ENCODE data around the gene OR52A1.
"Not testable (repeated sequence)": the region's sequence is repeated elsewhere in the genome, so short reads cannot be mapped to it uniquely, and the experiment has no call there.

The OR52A1 gene

GRCh38 chr11:5154657-5155056 lies at the start of gene OR52A1:
OR52A1 (minus strand) TSS chr11:5154757; CDS start chr11:5152369, 2,388 bp downstream.
- no peak for DNase-seq (ENCODE audit: low spot score)

DNA sequence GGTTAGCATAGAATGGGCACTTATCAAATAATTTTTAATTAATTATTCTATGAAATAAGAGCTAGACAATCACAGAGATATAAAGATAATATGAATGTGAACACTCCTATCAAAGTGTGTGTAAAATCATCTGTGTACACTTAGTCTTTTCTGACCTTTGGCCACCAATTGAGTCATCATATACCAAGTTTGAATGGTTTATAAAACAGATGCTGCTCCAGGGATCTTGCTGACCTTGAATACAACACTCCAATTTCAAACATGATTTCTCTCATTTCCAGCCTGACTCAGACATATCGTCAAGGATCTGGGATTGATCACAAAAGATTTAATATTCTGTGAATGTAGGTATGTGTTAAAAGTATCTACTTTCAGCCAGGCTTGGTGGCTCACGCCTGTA lies 48.8 kb upstream of the OR52A1 start:
- no peak for DNase-seq (ENCODE audit: low spot score)

DNA sequence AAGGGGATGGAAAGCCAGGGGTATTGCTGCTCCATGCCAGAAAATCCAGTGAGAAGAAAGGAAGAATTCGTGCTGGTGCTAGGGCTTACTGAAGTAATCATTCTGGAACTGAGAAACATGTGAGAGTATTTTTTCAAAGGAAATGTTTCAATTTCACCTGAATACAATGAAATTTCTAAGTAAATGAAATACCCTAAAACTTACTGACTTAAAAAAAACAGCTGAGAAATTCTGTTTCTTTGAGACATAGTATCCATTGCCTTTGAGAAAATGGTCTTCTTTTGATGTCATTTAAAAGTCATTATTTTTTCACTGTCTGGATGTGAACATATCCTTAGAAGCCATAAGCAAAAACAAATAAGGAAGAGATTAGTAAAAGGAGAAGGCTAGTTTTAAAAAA lies 46.0 kb upstream of the OR52A1 start, which contains the start of gene OR51V1:
TSS of gene OR51V1 (minus strand) at position 101 of the 400 bp plus-strand sequence. CDS start at position 101, 0 bp downstream.
- no peak for DNase-seq (ENCODE audit: low spot score)

DNA sequence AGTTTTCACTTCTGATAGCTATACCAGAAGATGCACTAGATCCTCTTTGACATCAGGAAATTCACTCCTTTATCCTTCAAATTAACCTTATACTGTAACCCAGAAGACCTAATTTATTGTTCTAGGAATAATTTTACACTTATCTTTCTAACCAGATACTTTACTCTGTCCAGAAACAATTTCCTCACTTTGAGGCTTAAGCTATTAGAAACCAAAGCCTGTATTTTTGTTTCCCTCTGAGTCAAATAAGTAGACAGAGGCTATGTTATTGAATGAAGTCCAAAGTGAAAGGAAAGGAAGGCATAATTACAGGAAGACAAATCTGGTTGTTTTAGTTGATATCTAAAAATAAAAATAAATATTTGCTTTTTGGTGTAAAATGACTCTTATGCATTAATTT lies 43.7 kb upstream of the OR52A1 start:
- no peak for DNase-seq (ENCODE audit: low spot score)

DNA sequence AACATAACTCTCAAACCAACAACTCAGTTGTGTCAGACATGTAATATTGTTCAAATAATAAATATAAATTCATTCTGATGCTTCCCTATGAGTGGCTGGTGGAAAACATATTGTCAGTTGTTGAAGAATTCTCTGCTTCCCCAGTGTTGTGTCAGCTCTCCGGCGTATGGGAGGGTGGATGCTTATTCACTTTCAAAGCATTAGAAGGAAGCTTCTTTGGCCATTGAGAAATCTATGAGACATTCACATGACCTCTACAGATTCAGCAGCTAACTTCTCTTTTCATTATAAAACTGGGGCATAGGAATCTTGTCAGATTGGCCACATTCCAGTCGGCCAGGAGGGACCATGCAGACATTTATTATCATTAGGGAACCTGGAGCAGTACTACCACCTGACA lies 43.0 kb upstream of the OR52A1 start:
- DNase-seq (ENCODE audit: low spot score) = no peak

DNA sequence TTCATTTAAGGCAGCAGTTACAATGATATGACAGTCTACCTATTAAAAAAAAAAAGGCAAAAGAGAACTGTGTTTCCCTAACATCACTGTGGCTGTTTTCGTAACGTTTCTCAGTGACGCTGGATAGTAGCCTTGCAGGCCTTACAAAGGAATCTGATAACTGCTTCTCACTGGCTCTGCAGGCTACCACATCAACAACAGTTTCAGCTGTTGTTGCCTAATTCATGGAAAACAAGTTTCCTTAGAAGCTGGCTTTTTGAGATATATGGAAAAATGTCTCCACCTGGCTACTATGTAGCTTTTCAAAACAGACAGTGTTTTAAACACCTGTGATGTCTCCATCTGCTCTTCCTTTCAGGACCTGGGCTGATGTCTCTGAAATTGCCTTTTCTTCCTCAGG lies 42.2 kb upstream of the OR52A1 start:
- no peak for DNase-seq (ENCODE audit: low spot score)

GRCh38 chr11:5196067-5196466 lies 41.5 kb upstream of the OR52A1 start:
- DNase-seq (ENCODE audit: low spot score) = no peak

DNA sequence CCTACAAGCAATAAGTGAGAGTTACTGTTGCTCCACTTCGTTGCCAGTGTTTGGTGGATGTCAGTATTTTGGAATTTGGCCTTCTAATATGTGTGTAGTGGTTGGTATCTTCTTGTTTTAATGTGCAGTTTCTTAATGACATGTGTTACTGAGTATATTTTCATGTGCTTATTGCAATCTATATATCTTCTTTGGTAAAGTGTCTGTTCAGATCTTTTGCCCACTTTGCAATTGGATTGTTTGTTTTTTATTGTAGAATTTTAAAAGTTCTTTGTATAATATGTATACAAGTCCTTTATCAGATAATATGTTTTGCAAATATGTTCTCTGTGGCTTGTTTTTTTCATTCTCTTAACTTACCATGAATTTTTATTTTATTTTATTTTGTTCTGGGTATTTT lies 38.2 kb upstream of the OR52A1 start:
- no peak for DNase-seq (ENCODE audit: low spot score)

DNA sequence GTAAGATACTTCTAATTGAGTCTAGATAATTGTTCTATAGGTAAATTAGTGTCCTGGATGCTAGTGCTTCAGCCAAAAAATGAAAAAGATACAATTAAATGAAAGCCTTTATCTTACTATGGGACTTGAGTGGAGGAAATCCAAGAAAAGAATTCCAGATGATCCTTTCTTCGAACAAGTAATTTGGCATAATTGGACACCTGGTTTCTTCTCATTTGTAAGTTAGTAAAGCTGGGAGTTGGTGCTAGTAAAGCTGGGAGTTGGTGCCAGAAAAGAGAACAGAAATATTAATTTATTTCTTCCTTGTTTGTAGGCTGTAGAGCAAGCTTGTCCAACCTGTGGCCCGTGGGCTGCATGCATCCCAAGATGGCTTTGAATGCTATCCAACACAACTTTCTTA lies 33.6 kb upstream of the OR52A1 start:
- DNase-seq (ENCODE audit: low spot score) = no peak

GRCh38 chr11:5178046-5178837 lies 23.7 kb upstream of the OR52A1 start:
- DNase-seq (ENCODE audit: low spot score) = no peak

DNA sequence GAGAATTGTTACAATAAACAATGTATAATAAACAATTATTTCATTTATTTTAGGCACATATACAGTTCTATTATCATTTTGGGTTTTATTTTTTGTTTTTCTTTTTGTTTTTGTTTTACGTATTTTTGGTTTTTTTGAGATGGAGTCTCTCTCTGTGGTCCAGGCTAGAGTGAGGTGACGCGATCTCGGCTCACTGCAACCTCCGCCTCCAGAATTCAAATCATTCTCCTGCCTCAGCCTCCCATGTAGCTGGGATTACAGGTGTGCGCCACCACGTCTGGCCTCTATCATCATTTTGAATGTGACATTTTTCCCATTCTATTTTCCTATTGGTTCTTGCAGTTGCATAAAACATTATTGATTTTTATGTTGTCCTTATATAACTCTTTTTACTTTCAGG lies 20.4 kb upstream of the OR52A1 start:
- no peak for DNase-seq (ENCODE audit: low spot score)

DNA sequence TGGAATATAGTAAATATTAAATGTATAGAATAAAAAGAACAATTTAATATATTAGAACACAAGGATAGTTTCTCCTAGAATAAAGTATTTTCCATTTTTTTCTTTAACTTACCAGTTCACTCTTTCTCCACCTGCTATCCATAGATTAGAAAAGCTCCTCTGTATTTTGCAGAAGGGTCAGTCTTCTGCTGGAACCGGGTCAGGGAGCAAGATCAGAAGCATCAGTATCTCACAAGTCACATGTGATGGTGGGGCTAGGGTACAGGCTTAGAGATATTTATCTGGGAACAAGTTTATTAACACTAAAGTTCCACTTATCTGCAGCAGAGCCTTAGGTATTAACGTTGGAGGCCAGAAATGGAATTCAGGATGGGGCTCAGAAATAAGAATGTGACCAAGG lies 17.3 kb upstream of the OR52A1 start:
- DNase-seq (ENCODE audit: low spot score) = no peak

DNA sequence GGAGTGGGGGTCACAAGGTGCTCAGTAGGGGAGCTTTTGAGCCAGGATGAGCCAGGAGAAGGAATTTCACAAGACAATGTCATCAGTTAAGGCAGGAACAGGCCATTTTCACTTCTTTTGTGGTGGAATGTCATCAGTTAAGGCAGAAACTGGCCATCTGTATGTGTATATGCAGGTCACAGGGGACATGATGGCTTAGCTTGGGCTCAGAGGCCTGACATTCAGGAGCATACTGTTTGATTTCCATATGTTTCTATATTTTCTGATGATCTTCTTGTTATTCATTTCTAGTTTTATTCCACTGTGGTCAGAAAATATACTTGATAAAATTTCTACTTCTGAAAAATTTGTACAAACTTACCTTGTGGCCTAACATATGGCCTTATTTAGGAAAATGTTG lies 11.3 kb upstream of the OR52A1 start:
- not testable (repeated sequence) for DNase-seq (ENCODE audit: low spot score)

GRCh38 chr11:5164807-5165206 lies 10.2 kb upstream of the OR52A1 start:
- DNase-seq (ENCODE audit: low spot score) = not testable (repeated sequence)

GRCh38 chr11:5161045-5161444 lies 6.5 kb upstream of the OR52A1 start:
- not testable (repeated sequence) for DNase-seq (ENCODE audit: low spot score)

- not testable (repeated sequence) for DNase-seq (ENCODE audit: low spot score)
Observed at GRCh38 chr11:5160217-5160616, 5.7 kb upstream of the OR52A1 start.

DNA sequence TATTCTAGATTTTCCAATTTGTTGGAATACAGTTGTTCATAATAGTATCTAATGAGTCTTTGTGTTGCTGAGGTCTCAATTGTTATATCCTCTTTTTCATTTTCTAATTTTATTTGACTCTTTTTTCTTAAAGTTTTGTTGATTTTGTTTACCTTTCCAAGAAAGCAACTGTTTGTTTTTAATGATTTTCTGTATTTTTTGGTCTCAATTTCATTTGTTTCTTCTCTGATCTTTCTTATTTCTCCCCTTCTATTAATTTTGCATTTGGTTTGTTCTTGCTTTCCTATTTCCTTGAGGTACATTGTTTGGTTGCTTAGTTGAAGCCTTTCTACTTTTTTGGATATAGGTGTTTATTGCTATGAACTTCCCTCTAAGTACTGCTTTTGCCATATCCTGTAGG lies 5.2 kb upstream of the OR52A1 start:
- no peak for DNase-seq (ENCODE audit: low spot score)

DNA sequence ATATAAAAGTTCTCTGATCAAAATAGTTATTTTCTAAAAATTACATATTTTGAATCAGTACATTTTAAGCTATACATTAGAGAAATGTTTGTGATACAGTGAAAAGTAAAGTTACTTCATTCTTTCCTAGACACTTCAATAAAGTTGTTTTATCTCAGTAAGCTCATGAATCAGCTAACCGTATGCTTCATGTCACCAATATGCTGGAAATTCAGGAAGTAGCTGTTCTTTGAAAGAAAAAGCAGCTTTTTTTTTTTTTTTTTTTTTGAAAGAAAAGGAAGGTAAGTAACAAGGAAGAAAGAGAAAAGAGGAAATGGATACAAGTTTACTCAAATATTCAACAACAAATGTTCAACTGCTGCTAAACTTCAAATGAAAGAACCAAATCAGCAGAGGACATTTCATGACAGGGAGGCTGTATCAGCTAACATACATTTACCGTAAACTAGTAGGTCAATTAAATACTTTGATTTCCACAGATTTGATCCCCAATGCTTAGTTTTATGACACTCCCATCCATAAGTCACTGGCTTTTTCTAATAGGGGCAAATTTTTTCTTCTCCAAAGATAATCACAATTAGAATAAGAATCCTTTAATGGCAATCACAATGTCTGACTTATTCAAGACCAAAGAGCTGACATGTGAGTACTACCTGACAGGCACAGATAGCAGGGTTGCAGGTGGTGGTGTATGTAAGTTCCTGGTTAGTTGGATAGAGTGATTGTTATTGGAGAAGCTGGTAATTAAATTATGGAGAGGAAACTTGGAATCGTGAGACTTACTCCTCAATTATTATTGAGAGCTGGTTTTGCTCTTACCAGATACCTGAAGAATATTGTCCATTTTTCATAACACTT lies 754 bp downstream of the OR52A1 start:
- DNase-seq (ENCODE audit: low spot score) = no peak

DNA sequence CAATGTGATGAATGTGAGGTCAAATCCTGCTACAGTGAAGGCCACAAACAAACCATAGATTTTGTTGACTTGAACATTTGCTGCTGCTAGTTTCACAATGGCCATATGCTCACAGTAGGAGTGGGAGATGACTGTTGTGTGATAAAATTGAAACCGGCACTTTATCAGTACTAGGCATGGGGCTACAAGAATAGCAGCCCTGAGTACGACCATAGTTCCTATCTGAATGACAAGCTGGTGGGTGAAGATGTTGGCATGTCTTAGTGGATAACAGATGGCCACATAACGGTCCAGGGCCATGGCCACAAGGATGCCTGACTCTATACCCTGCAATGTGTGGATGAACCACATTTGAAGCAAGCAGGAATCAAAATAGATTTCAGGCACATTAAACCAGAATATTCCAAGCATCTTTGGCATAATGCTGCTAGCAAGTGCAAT lies 2.8 kb downstream of the OR52A1 start:
- DNase-seq (ENCODE audit: low spot score) = no peak

DNA sequence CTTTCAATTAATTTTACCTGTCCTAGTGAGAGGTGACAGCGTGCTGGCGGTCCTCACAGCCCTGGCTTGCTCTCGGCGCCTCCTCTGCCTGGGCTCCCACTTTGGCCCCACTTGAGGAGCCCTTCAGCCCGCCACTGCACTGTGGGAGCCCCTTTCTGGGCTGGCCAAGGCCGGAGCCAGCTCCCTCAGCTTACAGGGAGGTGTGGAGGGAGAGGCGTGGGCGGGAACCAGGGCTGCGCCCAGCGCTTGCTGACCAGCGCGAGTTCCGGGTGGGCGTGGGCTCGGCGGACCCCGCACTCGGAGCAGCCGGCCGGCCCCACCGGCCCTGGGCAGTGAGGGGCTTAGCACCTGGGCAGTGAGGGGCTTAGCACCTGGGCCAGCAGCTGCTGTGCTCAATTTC lies 10.4 kb downstream of the OR52A1 start:
- not testable (repeated sequence) for DNase-seq (ENCODE audit: low spot score)

GRCh38 chr11:5137996-5138395 lies 16.6 kb downstream of the OR52A1 start, which contains the start of gene OR52A5:
OR52A5 (minus strand) TSS chr11:5138356; CDS start chr11:5132642, 5,714 bp downstream.
- DNase-seq (ENCODE audit: low spot score) = no peak

GRCh38 chr11:5137014-5137413 lies 17.5 kb downstream of the OR52A1 start:
- DNase-seq (ENCODE audit: low spot score) = no peak

DNA sequence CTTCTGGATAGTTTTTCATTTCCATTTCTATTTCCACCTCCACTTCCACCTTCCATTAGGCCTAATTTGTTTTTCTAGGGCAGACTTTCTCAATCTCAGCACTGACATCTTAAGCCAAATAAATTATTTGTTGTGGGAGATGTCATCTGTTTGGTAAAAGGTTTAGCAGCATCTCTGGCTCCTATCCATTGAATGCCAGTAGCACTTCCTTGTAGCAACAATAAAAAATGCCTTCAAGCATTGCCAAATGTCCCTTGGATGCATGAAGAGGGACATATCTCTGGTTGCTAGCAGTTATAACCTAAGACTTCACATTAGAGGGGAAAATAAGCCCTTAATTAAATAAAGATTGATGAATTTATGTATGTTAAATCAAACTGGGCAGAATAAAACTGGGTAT lies 18.3 kb downstream of the OR52A1 start:
- no peak for DNase-seq (ENCODE audit: low spot score)

All from HuH-7.5 (cell line).